Nephron progenitor cell (in vitro differentiated cells): Measurements from ENCODE around the gene ARRB1.
"Not testable (repeated sequence)": the region's sequence is repeated elsewhere in the genome, so short reads cannot be mapped to it uniquely, and the experiment has no call there.

Experiments used
- DNase-seq: peaks from one replicate; pipeline ENCODE4 v3.0.0; 2021
- H3K27ac Mint-ChIP-seq: 2 replicates; pipeline ENCODE4 v1.8.0; 2021; ENCODE audit warnings: mild to moderate bottlenecking, moderate library complexity, mixed read lengths
- H3K27me3 Mint-ChIP-seq: 2 replicates; pipeline ENCODE4 v1.8.0; 2021; ENCODE audit warnings: mild to moderate bottlenecking, low read depth, mixed read lengths; ENCODE audit not compliant: poor library complexity
- H3K36me3 Mint-ChIP-seq: 2 replicates; pipeline ENCODE4 v1.8.0; 2021; ENCODE audit warnings: low read depth, mixed read lengths
- H3K4me1 Mint-ChIP-seq: 2 replicates; pipeline ENCODE4 v1.8.0; 2021; ENCODE audit warnings: mixed read lengths
- H3K4me3 Mint-ChIP-seq: 2 replicates; pipeline ENCODE4 v1.8.0; 2021; ENCODE audit warnings: mild to moderate bottlenecking, moderate library complexity, mixed read lengths
- H3K9me3 Mint-ChIP-seq: 2 replicates; pipeline ENCODE4 v1.8.0; 2021; ENCODE audit warnings: mild to moderate bottlenecking, moderate library complexity, mixed read lengths
- CTCF ChIP-seq: fragments of 200-600 bp; sonication (generic); IDR thresholded peaks from 2 replicates; pipeline ENCODE4 v1.5.0; 2021; ENCODE audit warnings: antibody characterized with exemption

ARRB1 gene

GRCh38 chr11:75305452-75305851, 46.0 kb downstream of the ARRB1 start:
- H3K4me3 Mint-ChIP-seq, result no peak overlapping the region
- no peaks in the 10 kb centered on the region for H3K36me3 Mint-ChIP-seq
- H3K4me1 Mint-ChIP-seq, result peaks cover 16% of the 10 kb centered on the region
- peak overlapping the region; percentile 2 for H3K27ac Mint-ChIP-seq
- no peak for TF ChIP-seq CTCF
- DNase-seq, result no peak
- H3K27me3 Mint-ChIP-seq, result peaks cover 22% of the 10 kb centered on the region
- H3K9me3 Mint-ChIP-seq, result no peaks in the 10 kb centered on the region

GRCh38 chr11:75304941-75305340, 46.5 kb downstream of the ARRB1 start:
- H3K4me3 Mint-ChIP-seq, H3K9me3 Mint-ChIP-seq, H3K27ac Mint-ChIP-seq, DNase-seq, H3K36me3 Mint-ChIP-seq: not testable (repeated sequence)
- Mint-ChIP-seq H3K4me1 (peaks cover 11% of the 10 kb centered on the region), H3K27me3 (peaks cover 22% of the 10 kb centered on the region)

- peaks cover 25% of the 10 kb centered on the region for H3K27me3 Mint-ChIP-seq
- H3K4me1 Mint-ChIP-seq, result peaks cover 11% of the 10 kb centered on the region
- no peak for DNase-seq
- no peak for TF ChIP-seq CTCF
- H3K4me3 Mint-ChIP-seq, result no peak overlapping the region
- H3K27ac Mint-ChIP-seq, result peak overlapping the region; percentile 34
- no peaks in the 10 kb centered on the region for H3K9me3 Mint-ChIP-seq
- no peaks in the 10 kb centered on the region for H3K36me3 Mint-ChIP-seq
Observed at GRCh38 chr11:75303544-75304224, 47.8 kb downstream of the ARRB1 start.

GRCh38 chr11:75302371-75302770, 49.1 kb downstream of the ARRB1 start:
- peaks cover 11% of the 10 kb centered on the region for H3K4me1 Mint-ChIP-seq
- H3K9me3 Mint-ChIP-seq, result no peaks in the 10 kb centered on the region
- peaks cover 22% of the 10 kb centered on the region for H3K27me3 Mint-ChIP-seq
- no peak overlapping the region for H3K27ac Mint-ChIP-seq
- TF ChIP-seq CTCF, result no peak
- DNase-seq, result no peak
- H3K4me3 Mint-ChIP-seq, result no peak overlapping the region
- no peaks in the 10 kb centered on the region for H3K36me3 Mint-ChIP-seq

- Mint-ChIP-seq H3K4me1 (peaks cover 6% of the 10 kb centered on the region), H3K27ac (no peak overlapping the region), H3K27me3 (peaks cover 24% of the 10 kb centered on the region), H3K36me3 (no peaks in the 10 kb centered on the region), H3K9me3 (no peaks in the 10 kb centered on the region), H3K4me3 (no peak overlapping the region)
- TF ChIP-seq CTCF, result no peak
- no peak for DNase-seq
Observed at GRCh38 chr11:75301601-75302345, 49.7 kb downstream of the ARRB1 start.

- Mint-ChIP-seq H3K9me3 (no peaks in the 10 kb centered on the region), H3K27me3 (peaks cover 22% of the 10 kb centered on the region), H3K36me3 (no peaks in the 10 kb centered on the region), H3K4me1 (peaks cover 2% of the 10 kb centered on the region), H3K4me3 (no peak overlapping the region), H3K27ac (no peak overlapping the region)
- no peak for TF ChIP-seq CTCF
- DNase-seq, result no peak
Observed at GRCh38 chr11:75301131-75301530, 50.3 kb downstream of the ARRB1 start.
